GM10266 (cell line): Measurements from ENCODE around the gene CFAP298.
A peak's percentile ranks its signal among the peaks of the same experiment; 100 is the strongest.

Experiments
- DNase-seq: peaks from one replicate; pipeline ENCODE4 v3.0.0; 2012; ENCODE audit errors: extremely low spot score
- CTCF ChIP-seq: IDR thresholded peaks from 2 replicates; pipeline ENCODE4 v1.5.1; 2012; ENCODE audit warnings: mild to moderate bottlenecking, low read depth; ENCODE audit not compliant: control insufficient read depth, insufficient read depth; ENCODE audit errors: missing control alignments

CFAP298 gene

GRCh38 chr21:32574946-32575925, 36.9 kb downstream of the CFAP298 start:
- no peak for TF ChIP-seq CTCF
- DNase-seq: no peak

DNA sequence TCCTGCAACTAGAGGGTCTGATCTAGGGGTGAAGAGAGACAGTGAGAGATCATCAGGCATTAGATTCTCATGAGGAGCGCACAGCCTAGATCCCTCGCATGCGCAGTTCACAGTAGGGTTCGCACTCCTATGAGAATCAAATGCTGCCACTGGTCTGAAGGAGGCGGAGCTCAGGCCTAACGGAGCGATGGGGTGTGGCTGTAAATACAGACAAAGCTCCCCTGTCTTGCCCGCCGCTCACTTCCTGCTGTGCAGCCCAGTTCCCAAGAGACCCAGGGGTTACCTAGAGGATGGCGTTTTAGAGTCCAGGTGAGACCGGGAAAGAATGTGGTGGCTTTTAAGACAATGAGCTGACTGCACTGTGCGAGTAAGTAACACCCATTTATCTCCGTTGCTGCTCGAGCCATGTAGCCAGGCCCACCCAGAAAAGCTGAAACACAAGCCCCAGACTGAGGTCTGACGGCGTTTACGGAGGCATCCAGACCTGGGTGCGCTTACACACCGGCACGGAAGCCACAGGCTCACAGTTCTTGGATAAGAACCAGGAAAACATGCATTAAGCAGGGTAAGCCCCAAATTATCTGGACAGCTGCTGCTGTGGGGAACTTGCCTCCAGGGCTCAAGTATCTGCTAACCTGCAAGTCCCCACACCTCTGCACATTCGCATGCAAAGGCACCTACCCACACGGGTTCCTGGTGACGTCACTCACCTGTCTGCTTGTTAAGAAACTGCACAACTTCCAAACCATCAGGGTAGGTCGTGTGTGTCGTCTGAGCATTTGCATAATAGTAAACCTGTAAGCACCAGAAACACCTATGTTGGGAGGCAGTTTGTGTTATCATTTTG, 39.4 kb downstream of the CFAP298 start:
- DNase-seq: no peak
- no peak for TF ChIP-seq CTCF

GRCh38 chr21:32570456-32570855, 41.7 kb downstream of the CFAP298 start:
- TF ChIP-seq CTCF: no peak

DNA sequence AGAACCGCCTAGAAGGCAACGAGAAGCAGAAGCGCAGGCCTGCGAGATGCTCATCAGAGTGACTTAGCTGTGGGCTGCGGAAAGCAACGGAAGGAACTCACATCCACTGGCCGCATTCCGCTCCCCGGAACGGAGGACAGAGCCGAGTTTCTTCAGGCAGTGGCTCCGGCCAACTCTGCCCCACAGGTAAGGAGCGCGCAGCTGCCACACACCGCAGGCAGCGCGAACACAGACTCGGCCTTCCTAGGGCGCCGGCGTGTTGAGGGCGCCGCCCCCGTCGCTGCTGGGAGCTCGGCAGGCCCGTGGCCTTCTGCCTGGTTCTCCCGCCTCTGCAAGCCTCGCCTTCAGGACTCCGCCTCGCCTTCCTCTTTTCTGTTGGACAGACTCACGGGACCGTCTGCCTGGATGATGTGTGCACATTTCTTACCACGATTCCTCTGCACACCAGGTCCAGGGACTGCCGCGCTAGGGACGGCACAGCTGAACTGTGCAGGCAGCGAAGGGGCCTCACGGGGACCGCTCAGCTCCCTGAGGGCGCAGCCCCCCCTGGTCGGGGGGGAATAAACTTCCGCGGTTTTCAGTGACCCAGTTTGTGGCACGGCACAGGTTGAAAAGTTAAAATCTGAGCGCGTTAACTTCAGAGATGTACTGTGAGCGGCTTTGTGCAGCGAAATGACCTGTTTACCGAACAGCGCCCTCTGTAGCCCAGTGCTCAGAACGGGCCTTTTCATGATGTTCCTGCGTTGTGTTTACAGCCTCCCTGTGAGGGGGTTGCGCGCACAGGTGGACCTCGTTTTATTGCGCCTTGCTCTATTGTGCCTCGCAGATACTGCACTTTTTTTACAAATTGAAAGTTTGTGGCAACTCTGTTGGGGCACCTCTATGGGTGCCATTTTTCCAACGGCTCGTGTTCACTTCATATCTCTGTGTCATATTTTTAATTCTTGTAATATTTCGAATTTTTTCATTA, 42.6 kb downstream of the CFAP298 start:
- DNase-seq: peak; percentile 78
- TF ChIP-seq CTCF: peak; percentile 90

More at GRCh38 chr21:32570456-32570855, 41.7 kb downstream of the CFAP298 start:
- no peak for DNase-seq

DNA sequence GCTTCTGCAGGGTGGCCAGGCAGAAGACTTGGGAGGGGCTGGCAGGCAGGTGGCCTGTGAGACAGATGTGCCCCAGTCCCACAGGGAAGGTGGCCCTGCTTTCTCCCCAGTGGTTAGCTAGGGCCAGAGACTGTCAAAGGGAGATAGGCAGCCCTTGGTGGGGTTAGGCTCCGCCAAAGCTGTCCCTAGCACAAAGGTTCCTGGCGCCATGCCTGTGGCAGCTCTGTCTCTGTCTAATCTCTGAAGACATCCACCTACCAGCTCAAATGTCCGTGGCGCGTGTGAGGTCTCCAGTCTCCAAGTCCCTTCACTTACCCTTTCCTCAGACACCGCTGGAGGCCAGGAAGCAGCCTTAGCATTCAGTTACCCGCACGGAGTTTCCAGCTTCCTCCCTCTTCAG, 44.6 kb downstream of the CFAP298 start:
- no peak for DNase-seq
- no peak for TF ChIP-seq CTCF

DNA sequence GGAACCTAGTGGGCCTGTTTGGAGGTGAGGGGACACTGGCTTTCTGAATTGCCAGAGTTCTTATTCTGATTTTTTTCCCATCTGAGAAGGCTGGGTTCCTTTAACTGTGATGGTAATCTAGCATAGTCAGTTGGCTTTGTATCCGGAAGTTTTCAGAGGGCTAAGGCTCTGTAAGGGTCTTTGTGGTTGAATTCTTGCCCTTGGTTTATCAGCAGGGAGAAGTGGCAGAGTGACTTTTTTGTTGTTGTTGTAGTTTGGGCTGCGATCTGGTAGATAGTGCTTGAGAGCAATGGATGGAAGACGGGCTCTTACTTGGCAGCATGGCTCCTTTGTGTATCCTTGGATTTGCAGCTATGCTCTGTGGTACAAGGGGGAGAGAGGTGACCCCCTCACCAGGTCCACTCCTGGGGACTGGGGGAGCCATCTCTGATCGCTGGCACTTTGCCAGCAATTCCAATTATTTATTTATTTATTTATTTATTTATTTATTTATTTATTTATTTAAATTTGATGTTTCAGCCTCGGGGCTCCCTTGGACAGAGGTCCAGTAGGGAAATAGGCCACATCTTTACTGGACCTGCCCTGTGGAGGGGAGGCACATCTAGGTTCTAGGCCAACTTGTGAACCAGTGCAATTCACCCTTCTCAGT, 45.3 kb downstream of the CFAP298 start:
- no peak for DNase-seq
- no peak for TF ChIP-seq CTCF
